Left cardiac atrium (tissue), 4 donors: ENCODE measurements around the gene RAD23B. TPM values are rescaled to one million over a fixed set of nuclear protein-coding genes. Genes with fewer than 3 reads are reported as not detected.

Experiments
- ATAC-seq, 2 donors: fragments of 200-7000 bp; cut with Tn5 transposase; one replicate each; pipeline ENCODE4 v1.9.1; 2020; ENCODE audit warnings: mild to moderate bottlenecking in 2 of 2, moderate library complexity in 2 of 2
- DNase-seq: peaks from one replicate; pipeline ENCODE4 v3.0.0-alpha.2; 2020
- intact Hi-C, 2 donors: fragments of 100-400 bp; cut with DNase I; formaldehyde crosslinking; loops; one replicate each; pipeline versions ENCODE4 v1.14.1 to v1.15.1; 2022 to 2023
- total RNA-seq, 2 donors: library from RNA; stranded (reverse); fragmentation: NEBNext Ultra II Directional; extraction: Animal tissue kit (Norgen Biotek cat#: 25700); gene quantifications; one replicate each; pipeline ENCODE4 v1.2.1, GENCODE V29; 2021
- donor health status: DM: no; HTN: yes; CAD: no.
- donor health status: DM: no; HTN: yes; CAD: no; lungs with severe emphysema.
- donor health status: DM: yes; HTN: yes; CAD: no.
- donor health status: Dilated cardiomyopathy.

Gene RAD23B
- total RNA-seq, 2 donors from 2014 or later = 87.6 to 88.7 TPM

GRCh38 chr9:107323836-107324585 lies 40.9 kb downstream of the RAD23B start:
- no peak for ATAC-seq
- intact Hi-C loops = no loop called here

DNA sequence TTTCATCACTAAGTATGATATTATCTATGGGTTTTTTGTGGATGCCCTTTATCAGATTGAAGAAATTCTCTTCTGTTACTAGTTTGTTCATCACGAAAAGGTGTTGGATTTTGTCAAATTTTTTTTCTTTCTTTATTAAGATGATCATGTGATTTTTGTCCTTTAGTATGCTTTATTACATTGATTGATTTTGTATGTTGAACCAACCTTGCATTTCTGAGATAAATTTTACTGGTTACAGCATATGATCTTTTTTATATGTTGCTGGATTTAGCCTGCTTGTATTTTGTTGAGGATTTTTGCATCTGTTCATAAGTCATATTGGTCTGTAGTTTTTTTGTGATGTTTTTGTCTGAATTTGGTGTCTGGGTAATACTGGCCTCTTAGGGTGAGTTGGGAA lies 42.8 kb downstream of the RAD23B start:
- DNase-seq (no peak), ATAC-seq (no peak)
- intact Hi-C loops = no loop called here

More at GRCh38 chr9:107323836-107324585, 40.9 kb downstream of the RAD23B start:
- no peak for DNase-seq

GRCh38 chr9:107328510-107328909 lies 45.4 kb downstream of the RAD23B start:
- intact Hi-C loops = no loop called here
- no peak for ATAC-seq
- DNase-seq = no peak

DNA sequence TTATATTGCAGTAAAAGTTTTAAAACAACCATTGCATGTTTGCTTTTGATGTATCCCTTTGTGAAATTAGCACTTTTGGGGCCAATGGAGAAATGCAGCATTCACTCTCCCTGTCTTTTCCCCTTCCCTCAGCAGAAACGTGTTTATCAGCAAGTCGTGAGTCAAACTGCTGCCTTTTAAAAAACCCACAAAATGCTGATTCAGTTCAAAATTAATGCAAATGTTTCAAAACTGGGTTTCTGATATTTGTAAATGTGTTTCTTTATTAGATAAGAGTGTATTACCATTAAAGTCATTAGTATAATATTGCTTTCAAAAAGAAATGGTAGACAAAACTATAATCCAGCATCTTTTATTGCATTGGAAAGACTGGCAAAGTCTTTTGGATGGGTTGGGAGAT lies 47.3 kb downstream of the RAD23B start:
- intact Hi-C loops = no loop called here
- no peak for ATAC-seq
- DNase-seq = no peak

- DNase-seq = no peak
- no peak for ATAC-seq
- intact Hi-C loops = no loop called here
These were observed 49.8 kb downstream of the RAD23B start for GRCh38 chr9:107332883-107333282.

GRCh38 chr9:107333363-107333762 lies 50.3 kb downstream of the RAD23B start:
- intact Hi-C loops = no loop called here
- DNase-seq = no peak
- ATAC-seq = no peak

DNA sequence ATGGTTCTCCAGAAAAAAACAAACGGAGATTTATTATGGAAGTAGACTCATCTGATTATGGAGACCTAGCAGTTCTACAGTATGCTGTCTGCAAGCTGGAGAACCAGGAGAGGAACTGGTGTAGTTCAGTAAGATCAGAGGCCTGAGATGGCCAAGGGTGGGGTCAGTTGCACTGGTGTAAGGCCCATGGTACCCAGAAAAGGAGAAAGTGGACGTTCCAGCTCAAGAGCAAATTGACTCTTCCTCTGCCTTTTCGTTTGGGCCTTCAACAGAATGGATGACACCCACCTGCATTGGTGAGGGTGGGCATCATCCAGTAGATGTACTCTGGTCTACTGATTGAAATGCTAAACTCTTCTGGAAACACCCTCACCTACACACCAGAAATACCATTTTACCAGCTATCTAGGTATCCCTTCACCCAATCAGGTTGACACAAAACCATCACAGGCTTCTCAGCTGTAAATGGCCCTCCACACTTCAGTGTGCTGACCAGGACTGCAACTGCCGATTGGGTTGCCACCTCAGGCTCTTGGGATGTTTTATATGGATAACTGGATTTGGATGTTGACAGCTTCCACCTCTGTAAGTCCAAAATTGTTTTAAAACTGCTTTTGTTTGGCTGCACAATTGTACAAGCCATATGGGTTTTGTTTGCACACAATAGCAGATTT lies 51.2 kb downstream of the RAD23B start:
- DNase-seq (no peak), ATAC-seq (no peak)
- intact Hi-C loops = no loop called here

DNA sequence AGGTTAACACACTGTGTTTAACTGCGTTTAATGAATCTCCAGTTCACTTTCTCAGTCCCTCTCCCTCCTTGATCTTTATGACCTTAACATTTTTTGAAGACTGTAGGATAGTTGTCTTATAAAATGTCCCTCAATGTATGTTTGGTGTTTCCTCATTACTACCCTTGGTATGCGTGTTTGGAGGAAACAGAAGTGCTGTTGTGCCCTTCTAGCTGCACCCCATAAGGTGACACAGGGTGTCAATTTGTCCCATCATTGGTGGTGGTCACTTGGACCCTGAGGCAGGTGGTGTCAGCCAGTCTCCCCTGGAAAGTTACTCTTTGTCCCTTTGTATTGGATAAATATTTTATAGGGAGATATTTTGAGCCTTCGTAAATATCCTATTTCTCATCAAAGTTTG lies 52.3 kb downstream of the RAD23B start:
- intact Hi-C loops = no loop called here
- ATAC-seq = no peak

DNA sequence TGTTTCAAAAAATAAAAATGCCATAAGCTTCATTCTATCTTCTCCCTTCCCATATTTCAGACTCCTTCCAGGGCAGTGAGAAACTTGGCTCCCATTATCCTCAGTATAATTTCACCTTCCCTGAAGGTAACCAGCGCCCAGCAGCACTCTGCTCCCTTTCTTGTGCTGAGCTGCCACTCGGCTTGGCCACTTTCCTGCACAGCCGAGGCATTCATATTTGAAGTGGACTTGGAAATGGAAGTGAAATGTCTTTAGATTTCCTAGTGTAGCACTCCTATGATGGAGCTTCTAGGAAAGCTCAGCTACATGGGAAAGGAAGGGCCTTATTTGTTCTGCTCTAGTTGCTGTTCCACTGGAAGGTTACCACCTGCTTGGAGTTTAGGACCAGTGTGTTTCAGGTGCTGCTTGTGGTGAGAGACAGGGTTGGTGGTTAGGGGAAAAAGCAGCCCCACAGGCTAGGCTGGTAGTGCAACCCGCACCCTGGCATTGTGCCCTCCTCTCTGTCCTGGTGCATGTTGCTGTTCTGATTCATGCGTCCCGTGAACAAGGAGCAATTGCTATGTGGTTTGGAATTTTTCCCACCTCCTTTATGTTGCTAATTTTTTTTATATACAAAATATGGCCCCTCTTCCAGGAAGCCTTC lies 53.8 kb downstream of the RAD23B start:
- ATAC-seq (peak in 1 of 2 donors; percentile 11), DNase-seq (no peak)
- intact Hi-C loops = no loop called here

More for the DNA sequence above, 52.3 kb downstream of the RAD23B start:
- DNase-seq = no peak

DNA sequence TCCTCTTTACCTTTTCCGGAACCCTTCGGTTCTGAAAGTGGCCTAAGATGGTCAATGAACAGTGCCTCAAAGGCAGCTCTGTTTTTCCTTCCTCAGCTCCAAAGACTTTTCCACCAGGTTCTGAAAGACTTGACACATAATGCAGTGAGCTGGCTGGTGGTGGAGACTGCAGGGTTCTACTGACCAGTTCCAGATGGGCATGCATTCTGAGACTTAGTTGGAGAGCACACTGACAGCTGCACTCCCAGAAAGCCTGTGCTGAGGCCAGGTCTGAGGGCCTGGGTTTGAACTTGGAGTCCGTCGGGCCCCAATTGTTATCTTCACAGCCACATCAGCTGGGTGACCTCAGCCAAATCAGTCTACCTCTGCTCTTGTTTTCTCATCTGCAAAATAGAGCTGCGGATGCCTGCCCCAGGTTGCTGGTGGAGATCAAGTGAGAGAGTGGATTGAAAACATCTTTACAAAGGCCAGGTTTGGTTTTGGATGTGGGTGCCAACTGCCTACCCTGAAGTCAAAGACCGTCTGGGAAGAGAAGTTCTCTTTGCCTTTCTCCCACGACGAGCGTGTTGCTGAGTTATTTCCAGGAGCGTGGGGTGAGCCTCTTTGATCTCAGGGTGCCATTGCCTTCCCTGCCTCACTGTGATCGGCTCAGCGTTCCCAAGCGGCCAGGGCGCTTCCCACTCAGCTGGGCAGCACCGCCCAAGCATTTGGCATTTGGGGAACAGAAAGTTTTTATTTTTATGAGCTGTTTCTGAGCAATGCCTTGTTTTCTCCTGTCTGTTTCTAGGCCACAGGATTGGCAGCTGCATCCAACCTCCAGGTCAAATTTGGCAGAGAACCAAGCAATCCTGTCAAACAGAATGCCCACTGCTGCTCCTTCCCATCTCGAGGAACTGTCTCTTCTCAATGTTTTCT lies 54.9 kb downstream of the RAD23B start:
- intact Hi-C loops = no loop called here
- ATAC-seq (peak; percentile 38 to 58), DNase-seq (no peak)

DNA sequence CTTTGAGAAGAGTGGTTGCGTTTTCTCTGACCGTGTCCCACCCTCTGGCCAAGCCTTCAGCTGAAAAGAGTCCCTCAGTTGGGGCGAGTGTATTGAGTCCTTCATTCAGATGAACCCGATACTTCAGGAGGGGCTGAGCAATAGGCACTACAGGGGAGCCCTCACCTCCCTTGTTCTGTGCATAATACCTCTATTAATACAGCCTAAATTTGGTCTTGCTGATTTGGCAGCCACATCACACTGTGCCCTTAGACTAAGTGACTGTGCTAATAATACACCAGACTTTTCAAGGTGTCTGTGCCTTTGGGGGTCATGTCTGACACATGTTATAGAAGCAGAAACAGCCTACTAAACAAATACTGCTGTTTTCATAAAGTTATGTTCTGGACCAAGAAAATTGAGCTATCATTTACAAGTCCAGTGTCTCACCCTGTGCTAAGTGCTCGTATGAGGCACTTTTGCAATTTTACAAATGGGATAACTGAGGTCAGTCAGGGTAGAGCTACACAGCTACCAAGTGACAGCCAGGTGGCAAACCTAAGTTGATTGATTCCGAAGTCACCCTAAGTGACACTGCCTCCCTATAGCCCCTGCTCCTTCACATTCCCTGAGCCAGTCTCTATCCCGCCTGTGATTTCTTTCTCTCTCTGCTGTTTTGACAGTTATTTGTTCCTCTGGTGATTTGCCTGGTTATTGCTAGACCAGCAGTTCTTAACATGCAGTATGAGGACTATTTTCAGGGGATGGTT lies 56.0 kb downstream of the RAD23B start:
- ATAC-seq (no peak), DNase-seq (no peak)
- intact Hi-C loops = no loop called here

DNA sequence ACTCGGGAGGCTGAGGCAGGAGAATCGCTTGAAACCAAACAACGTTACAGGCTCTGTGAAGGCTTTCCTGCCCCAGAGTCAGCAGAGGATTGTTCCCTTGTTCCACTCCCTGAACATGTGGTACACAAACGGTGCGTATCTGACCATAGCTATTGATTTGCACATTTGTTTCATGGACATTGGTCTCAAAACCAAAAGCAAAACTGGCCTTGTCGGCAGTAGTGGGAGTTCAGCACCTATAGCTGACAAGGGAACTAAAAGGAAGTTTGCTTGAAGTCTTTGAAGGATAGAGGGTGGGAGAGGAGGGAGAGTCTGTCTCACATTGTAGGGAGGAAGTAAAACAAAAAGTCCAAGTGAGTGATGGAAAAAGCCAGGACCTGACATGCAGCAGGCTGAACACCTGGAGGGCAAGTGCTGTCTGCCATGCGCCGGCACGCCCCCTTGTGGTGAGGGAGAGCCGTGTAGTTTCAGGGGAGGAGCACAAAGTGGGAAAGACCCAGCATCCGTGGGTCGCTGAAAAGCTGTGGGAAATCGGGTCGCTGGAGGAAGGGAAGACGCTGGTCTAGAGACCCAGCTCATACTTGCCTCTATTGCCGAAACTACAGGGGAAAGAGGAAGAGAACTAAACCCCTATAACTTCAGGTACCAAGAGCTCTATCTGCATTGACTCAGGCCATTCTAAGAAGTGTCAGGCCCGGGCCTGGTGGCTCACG lies 58.0 kb downstream of the RAD23B start:
- DNase-seq = peak; percentile 76
- peak; percentile 58 for ATAC-seq
- intact Hi-C loops = loop anchor here (5.0 to 10.0 kb wide), 2 partner anchors 104 to 186 kb away; no protein-coding TSS in a partner anchor

GRCh38 chr9:107342476-107343161 lies 59.5 kb downstream of the RAD23B start:
- ATAC-seq (no peak), DNase-seq (no peak)
- intact Hi-C loops = loop anchor here (5.0 to 10.0 kb wide), 2 partner anchors 105 to 188 kb away; no protein-coding TSS in a partner anchor

DNA sequence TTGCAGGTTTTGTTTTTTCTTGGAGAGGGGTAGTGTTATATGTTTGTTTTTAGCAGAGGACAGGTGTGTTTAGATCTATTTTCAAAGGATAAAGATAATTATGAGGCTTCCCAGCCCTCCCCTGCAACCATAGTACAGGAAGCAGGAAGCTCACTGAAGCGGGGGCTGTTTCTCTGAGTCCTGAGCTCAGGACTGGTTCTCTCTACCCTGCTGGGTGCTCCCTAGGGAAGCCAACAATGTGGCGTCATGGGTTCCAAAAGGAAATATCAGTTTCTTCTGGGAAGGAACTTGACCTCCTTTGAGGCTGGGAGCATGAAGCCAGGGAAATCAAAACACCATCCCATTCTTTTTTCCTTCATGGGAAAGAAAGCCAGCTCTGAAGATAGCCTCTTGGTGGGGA lies 62.2 kb downstream of the RAD23B start:
- peak in 1 of 2 donors; percentile 32 for ATAC-seq
- intact Hi-C loops = loop anchor here in 1 of 2 donors (10.0 kb wide), 1 partner anchor 191 kb away; no protein-coding TSS in a partner anchor
- peak; percentile 41 for DNase-seq

DNA sequence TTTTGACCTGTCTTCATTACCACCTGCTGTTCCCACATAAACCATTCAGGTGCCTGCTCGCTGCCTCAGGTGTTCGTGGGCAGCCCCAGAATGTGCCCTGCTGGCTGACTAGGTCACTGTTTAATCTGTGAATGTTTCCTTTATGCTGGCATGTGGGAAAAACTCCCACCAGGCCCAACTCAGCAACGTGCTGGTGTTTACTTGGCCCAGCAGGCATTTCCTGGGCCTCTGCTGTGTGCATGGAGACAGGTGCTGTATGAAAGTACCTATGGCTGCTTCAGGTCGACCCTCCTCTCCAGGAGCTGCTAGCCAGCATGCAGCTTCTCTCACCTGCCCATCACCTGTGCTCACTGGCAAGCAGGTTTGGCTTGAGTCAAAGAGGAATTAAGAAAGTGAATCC lies 65.8 kb downstream of the RAD23B start:
- no peak for DNase-seq
- intact Hi-C loops = loop anchor here in 1 of 2 donors (10.0 kb wide), 1 partner anchor 194 kb away; no protein-coding TSS in a partner anchor
- ATAC-seq = no peak

GRCh38 chr9:107350443-107350842 lies 67.4 kb downstream of the RAD23B start:
- no peak for DNase-seq
- ATAC-seq = no peak
- intact Hi-C loops = no loop called here
